ENCODE results near the gene CYB561. TPM values are rescaled to one million over a fixed set of nuclear protein-coding genes. Genes with fewer than 3 reads are reported as not detected.
"Not testable (repeated sequence)": the region's sequence is repeated elsewhere in the genome, so short reads cannot be mapped to it uniquely, and the experiment has no call there.

The CYB561 gene
- total RNA-seq, 1 donor from 2014 or later = 18.9 TPM

- intact Hi-C loops (cut with DNase I) = no loop called here
- no peak for DNase-seq
- no peak for ATAC-seq (ENCODE audit: poor library complexity)
These were observed 34.9 kb upstream of the CYB561 start for GRCh38 chr17:63480826-63481487.

- ATAC-seq (ENCODE audit: poor library complexity) = no peak
- intact Hi-C loops (cut with DNase I) = no loop called here
These were observed 34.2 kb upstream of the CYB561 start for GRCh38 chr17:63480192-63480784.

GRCh38 chr17:63479495-63480184 lies 33.5 kb upstream of the CYB561 start:
- no peak for DNase-seq
- intact Hi-C loops (cut with DNase I) = loop anchor here (2.0 kb wide), 1 partner anchor 55 kb away; no protein-coding TSS in a partner anchor
- ATAC-seq (ENCODE audit: poor library complexity) = no peak

More at GRCh38 chr17:63480192-63480784, 34.2 kb upstream of the CYB561 start:
- no peak for DNase-seq

- ATAC-seq (ENCODE audit: poor library complexity) = peak; percentile 87
- intact Hi-C loops (cut with DNase I) = loop anchor here (2.0 kb wide), 1 partner anchor 54 kb away; no protein-coding TSS in a partner anchor
- peak; percentile 84 for DNase-seq
These were observed 32.8 kb upstream of the CYB561 start for GRCh38 chr17:63478814-63479494.

GRCh38 chr17:63477480-63478440 lies 31.7 kb upstream of the CYB561 start:
- DNase-seq = no peak
- ATAC-seq (ENCODE audit: poor library complexity) = peak; percentile 4
- intact Hi-C loops (cut with DNase I) = loop anchor here (2.0 kb wide), 1 partner anchor 53 kb away; no protein-coding TSS in a partner anchor

- peak; percentile 28 for ATAC-seq (ENCODE audit: poor library complexity)
- intact Hi-C loops (cut with DNase I) = no loop called here
- DNase-seq = no peak
These were observed 30.9 kb upstream of the CYB561 start, which contains the start of gene ACE for GRCh38 chr17:63476854-63477479. TSS of gene ACE (plus strand) at chr17:63477061. CDS start at chr17:63477095, 34 bp downstream.

GRCh38 chr17:63476459-63476853 lies 30.4 kb upstream of the CYB561 start:
- ATAC-seq (ENCODE audit: poor library complexity) (peak; percentile 7), DNase-seq (no peak)
- intact Hi-C loops (cut with DNase I) = no loop called here

GRCh38 chr17:63475491-63476412 lies 29.6 kb upstream of the CYB561 start:
- ATAC-seq (ENCODE audit: poor library complexity) (no peak), DNase-seq (no peak)
- intact Hi-C loops (cut with DNase I) = no loop called here

- ATAC-seq (ENCODE audit: poor library complexity) = no peak
- intact Hi-C loops (cut with DNase I) = no loop called here
These were observed 28.7 kb upstream of the CYB561 start for GRCh38 chr17:63474586-63475460.

GRCh38 chr17:63474174-63474573 lies 28.1 kb upstream of the CYB561 start:
- peak; percentile 51 for ATAC-seq (ENCODE audit: poor library complexity)
- DNase-seq = no peak
- intact Hi-C loops (cut with DNase I) = no loop called here

More at GRCh38 chr17:63474586-63475460, 28.7 kb upstream of the CYB561 start:
- no peak for DNase-seq

- DNase-seq; ATAC-seq (ENCODE audit: poor library complexity); intact Hi-C loops (cut with DNase I): not testable (repeated sequence)
These were observed 22.0 kb upstream of the CYB561 start for GRCh38 chr17:63468099-63468498.

- intact Hi-C loops (cut with DNase I) = no loop called here
- ATAC-seq (ENCODE audit: poor library complexity) (no peak), DNase-seq (no peak)
These were observed 18.7 kb upstream of the CYB561 start for GRCh38 chr17:63464691-63465236.

- intact Hi-C loops (cut with DNase I) = no loop called here
- no peak for ATAC-seq (ENCODE audit: poor library complexity)
These were observed 17.7 kb upstream of the CYB561 start for GRCh38 chr17:63463771-63464170.

GRCh38 chr17:63460018-63460417 lies 13.9 kb upstream of the CYB561 start:
- intact Hi-C loops (cut with DNase I) = no loop called here
- ATAC-seq (ENCODE audit: poor library complexity) (no peak), DNase-seq (no peak)

More at GRCh38 chr17:63463771-63464170, 17.7 kb upstream of the CYB561 start:
- DNase-seq = no peak

- intact Hi-C loops (cut with DNase I) = no loop called here
- DNase-seq (no peak), ATAC-seq (ENCODE audit: poor library complexity) (no peak)
These were observed 12.4 kb upstream of the CYB561 start for GRCh38 chr17:63458478-63458877.
